HTR-8/SVneo (cell line): Measurements from ENCODE around the gene MPO.

Experiments used
- DNase-seq: peaks from one replicate; pipeline ENCODE4 v3.0.0; 2011; ENCODE audit warnings: low spot score, mixed read lengths; ENCODE audit not compliant: insufficient read length
- FAIRE-seq: peaks from 2 replicates; lab custom pipeline; 2011; peaks lifted over from hg19 to GRCh38; lab: Jason Lieb, UNC

The MPO gene

GRCh38 chr17:58283674-58284612 is 3.2 kb upstream of the MPO start:
- DNase-seq = no peak
- no peak for FAIRE-seq

GRCh38 chr17:58282442-58282841 is 1.7 kb upstream of the MPO start:
- DNase-seq = no peak
- no peak for FAIRE-seq

GRCh38 chr17:58281511-58282011 is 826 bp upstream of the MPO start:
- DNase-seq (no peak), FAIRE-seq (no peak)

GRCh38 chr17:58279736-58280479 is 827 bp downstream of the MPO start:
- FAIRE-seq (no peak), DNase-seq (no peak)

- DNase-seq (no peak), FAIRE-seq (no peak)
These were observed 1.6 kb downstream of the MPO start for GRCh38 chr17:58279016-58279711.

GRCh38 chr17:58278661-58279015 is 2.1 kb downstream of the MPO start:
- DNase-seq (no peak), FAIRE-seq (no peak)

GRCh38 chr17:58277802-58278595 is 2.7 kb downstream of the MPO start:
- FAIRE-seq = no peak
- DNase-seq = no peak

GRCh38 chr17:58277107-58277801 is 3.5 kb downstream of the MPO start:
- FAIRE-seq (peak; percentile 44), DNase-seq (no peak)

GRCh38 chr17:58276423-58276822 is 4.3 kb downstream of the MPO start:
- no peak for DNase-seq
- FAIRE-seq = no peak

GRCh38 chr17:58275417-58275816 is 5.3 kb downstream of the MPO start:
- no peak for FAIRE-seq

GRCh38 chr17:58273453-58274104 is 7.2 kb downstream of the MPO start:
- FAIRE-seq = peak; percentile 79
- no peak for DNase-seq

More at GRCh38 chr17:58275417-58275816, 5.3 kb downstream of the MPO start:
- DNase-seq = no peak

- no peak for FAIRE-seq
- no peak for DNase-seq
These were observed 8.1 kb downstream of the MPO start for GRCh38 chr17:58272367-58273280.

- no peak for FAIRE-seq
- no peak for DNase-seq
These were observed 9.4 kb downstream of the MPO start for GRCh38 chr17:58271216-58271931.

GRCh38 chr17:58270476-58271215 is 10.1 kb downstream of the MPO start:
- DNase-seq (no peak), FAIRE-seq (no peak)

- FAIRE-seq (no peak), DNase-seq (no peak)
These were observed 11.0 kb downstream of the MPO start for GRCh38 chr17:58269557-58270291.
